ENCODE measurements around the gene PROX1. TPM values are rescaled to one million over a fixed set of nuclear protein-coding genes. Genes with fewer than 3 reads are reported as not detected.

The PROX1 gene
- total and polyA plus RNA-seq, 2 of the 8 experiments (the other 6 are each of a cell fraction or from before 2014, with no cell fraction given), result 0.30 to 2.0 TPM

- H3K9me3 ChIP-seq (ENCODE audit: insufficient read depth in 2 of 2, low read depth in 1 of 2, low read length in 1 of 2), result no peaks in the 10 kb centered on the region
- H3K79me2 ChIP-seq (ENCODE audit: control insufficient read depth in 1 of 2, insufficient read depth in 2 of 2, low read length in 2 of 2), result no peaks in the 10 kb centered on the region
- ChIA-PET CTCF (ENCODE audit: partially characterized antibody) (no interaction called here), POLR2A (ENCODE audit: partially characterized antibody) (no interaction called here)
- FAIRE-seq (no peak), DNase-seq (ENCODE audit: low read depth in 1 of 2, low spot score in 2 of 2) (no peak)
- H3K4ac ChIP-seq (replicated peaks; ENCODE audit: insufficient read length, low read depth, low read length), result no peak overlapping the region
- H2BK12ac ChIP-seq (ENCODE audit: low read depth, low read length), result no peak overlapping the region
- H2BK15ac ChIP-seq (ENCODE audit: low read length), result no peak overlapping the region
- H3K79me1 ChIP-seq (ENCODE audit: low read depth, low read length), result no peaks in the 10 kb centered on the region
- no peak overlapping the region for H3K23ac ChIP-seq (ENCODE audit: insufficient read length)
- no peak overlapping the region for H3K27ac ChIP-seq (ENCODE audit: low read depth, low read length)
- no peak overlapping the region for H3K18ac ChIP-seq (ENCODE audit: extremely low read depth, low read length)
- WGBS, 2 experiments (ENCODE audit: extremely low coverage in 1 of 2, insufficient coverage in 1 of 2, insufficient read length in 1 of 2, insufficient replicate concordance in 2 of 2, low coverage in 1 of 2, low lambda C conversion rate in 2 of 2, missing lambda C conversion rate in 1 of 2), result 92% methylated on average over 2 of the region's 2 CpGs; no CpG with 5 or more reads in 1 of the 2 experiments
- H4K5ac ChIP-seq (ENCODE audit: insufficient read length, low read depth, low read length), result no peak overlapping the region
- peaks cover 0 to 10% (median 6%) of the 10 kb centered on the region in 4 experiments; a peak in 4 of 7 replicates for H3K27me3 ChIP-seq (replicated peaks in 1 of 4; ENCODE audit: control insufficient read depth in 3 of 4, extremely low read depth in 1 of 4, insufficient read depth in 3 of 4, low read length in 3 of 4)
- no peak overlapping the region for H2AFZ ChIP-seq (ENCODE audit: low read length)
- no peaks in the 10 kb centered on the region; the same call in 1 of the 2 replicates for H3K23me2 ChIP-seq (ENCODE audit: low read depth, low read length)
- H2BK20ac ChIP-seq (ENCODE audit: low read length), result no peak overlapping the region
- no peak overlapping the region for H2AK5ac ChIP-seq (ENCODE audit: low read depth, low read length)
- no peak overlapping the region for H3K4me3 ChIP-seq (ENCODE audit: extremely low read depth in 1 of 4, insufficient read depth in 2 of 4, low read depth in 3 of 4, low read length in 4 of 4)
- no peak overlapping the region for H3K9ac ChIP-seq (replicated peaks in 1 of 4; ENCODE audit: extremely low read depth in 1 of 4, low read depth in 3 of 4, low read length in 3 of 4)
- no peak overlapping the region for H4K91ac ChIP-seq (replicated peaks; ENCODE audit: insufficient read length, low read length)
- no peak overlapping the region for H2BK5ac ChIP-seq (ENCODE audit: low read depth, low read length)
- no peak overlapping the region for H4K8ac ChIP-seq (ENCODE audit: extremely low read depth, insufficient read depth, low read length)
- H3K36me3 ChIP-seq (ENCODE audit: control insufficient read depth in 2 of 4, insufficient read depth in 4 of 4, low read length in 3 of 4), result no peaks in the 10 kb centered on the region
- no peak overlapping the region for H3K4me2 ChIP-seq (ENCODE audit: insufficient read depth in 1 of 2, low read depth in 2 of 2, low read length in 2 of 2)
- no peak overlapping the region for H3K14ac ChIP-seq (ENCODE audit: insufficient read length)
- peaks cover 0 to 2% (median 0%) of the 10 kb centered on the region in 4 experiments; a peak in 2 of 7 replicates for H3K4me1 ChIP-seq (replicated peaks in 1 of 4; ENCODE audit: control insufficient read depth in 3 of 4, insufficient read depth in 4 of 4, low read length in 3 of 4)
- no peak overlapping the region for H3K56ac ChIP-seq (replicated peaks; ENCODE audit: insufficient read length, low read depth, low read length)
- peaks cover 0 to 1% of the 10 kb centered on the region in 2 experiments for H4K20me1 ChIP-seq (replicated peaks in 1 of 2; ENCODE audit: control insufficient read depth in 1 of 2, insufficient read depth in 2 of 2, low read length in 2 of 2)
- no peak overlapping the region for H2BK120ac ChIP-seq (replicated peaks; ENCODE audit: low read depth, low read length)
- TF ChIP-seq ZNF274 (IDR thresholded peaks at IDR 0.05; ENCODE audit: borderline replicate concordance, extremely low read depth, low read length), result no peak
- no peak for TF ChIP-seq CTCF (IDR thresholded peaks at IDR 0.05; ENCODE audit: control extremely low read depth in 1 of 3, insufficient read depth in 1 of 3, low read depth in 1 of 3, low read length in 3 of 3)
- no peak for TF ChIP-seq CEBPB (IDR thresholded peaks at IDR 0.05; ENCODE audit: low read depth, low read length)
- no peak for TF ChIP-seq CTBP2 (IDR thresholded peaks at IDR 0.05; ENCODE audit: borderline replicate concordance, insufficient read depth, insufficient read length, low read length)
- no peak for TF ChIP-seq EGR1 (IDR thresholded peaks at IDR 0.05; ENCODE audit: borderline replicate concordance, low read depth, low read length)
- no peak for TF ChIP-seq SIX5 (IDR thresholded peaks at IDR 0.05; ENCODE audit: low read depth, low read length)
- TF ChIP-seq SRF (IDR thresholded peaks at IDR 0.05; ENCODE audit: low read depth, low read length), result no peak
- no peak for TF ChIP-seq FOSL1 (IDR thresholded peaks at IDR 0.05; ENCODE audit: insufficient read depth, low read depth, low read length)
- TF ChIP-seq TAF1 (IDR thresholded peaks at IDR 0.05; ENCODE audit: low read depth, low read length), result no peak
- TF ChIP-seq SUZ12 (IDR thresholded peaks at IDR 0.05; ENCODE audit: low read length), result no peak
- TF ChIP-seq NANOG (IDR thresholded peaks at IDR 0.05; ENCODE audit: insufficient read depth, low read depth, low read length, poor library complexity, severe bottlenecking), result no peak
- TF ChIP-seq EP300 (IDR thresholded peaks at IDR 0.05; ENCODE audit: borderline replicate concordance in 1 of 2, low read depth in 2 of 2, low read length in 2 of 2), result no peak
Measured at GRCh38 chr1:213995603-213996002, 7.8 kb downstream of the PROX1 start.
